ENCODE measurements around the gene VAMP5. TPM values are rescaled to one million over a fixed set of nuclear protein-coding genes. Genes with fewer than 3 reads are reported as not detected.
A peak's percentile ranks its signal among the peaks of the same experiment; 100 is the strongest.

Gene VAMP5
- total RNA-seq, 1 donor from 2014 or later = 25.0 TPM

DNA sequence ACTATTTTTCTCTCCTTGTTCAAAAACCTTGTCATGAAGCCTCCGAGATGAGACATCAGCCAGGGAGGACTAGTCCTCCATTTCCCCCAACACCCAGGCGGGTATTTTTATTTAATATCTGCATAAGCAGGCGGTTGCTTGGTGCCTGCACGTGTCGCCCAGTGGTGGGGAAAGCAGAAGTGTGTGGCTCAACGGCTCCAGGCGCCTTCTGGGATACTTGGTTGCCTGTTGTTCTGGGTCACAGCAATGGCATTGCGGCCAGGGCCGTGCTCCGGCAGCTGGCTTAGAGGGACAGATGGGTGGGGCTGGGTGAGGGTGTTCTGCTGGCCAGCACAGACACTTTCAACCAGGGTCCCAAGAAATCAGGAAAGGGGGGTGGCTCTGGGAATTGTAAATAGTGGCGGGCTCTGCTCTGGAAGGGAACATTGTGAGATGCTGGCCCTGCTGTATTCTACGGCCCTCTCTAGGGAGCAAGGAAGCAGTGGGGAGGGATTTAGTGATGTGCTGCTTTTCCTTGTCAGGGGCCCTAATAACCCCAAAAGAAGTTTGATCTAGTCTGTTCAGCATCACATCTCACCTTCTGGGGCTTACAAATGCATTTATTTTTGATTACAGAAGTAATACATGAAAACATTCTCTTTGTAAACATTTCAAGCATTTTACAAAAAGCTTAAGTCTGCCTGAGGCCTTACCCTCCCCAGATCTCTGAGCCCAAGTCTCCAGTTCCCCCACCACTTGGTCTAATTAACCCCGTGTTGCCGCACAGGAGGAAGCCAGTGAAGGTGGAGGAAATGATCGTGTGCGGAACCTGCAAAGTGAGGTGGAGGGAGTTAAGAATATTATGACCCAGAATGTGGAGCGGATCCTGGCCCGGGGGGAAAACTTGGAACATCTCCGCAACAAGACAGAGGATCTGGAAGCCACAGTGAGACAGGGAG lies 5.7 kb upstream of the VAMP5 start:
- H3K4me3 ChIP-seq (ENCODE audit: low read depth, low read length) = peak overlapping the region; percentile 81
- no peak for DNase-seq (ENCODE audit: low read depth)
- TF ChIP-seq, protein P1, sequence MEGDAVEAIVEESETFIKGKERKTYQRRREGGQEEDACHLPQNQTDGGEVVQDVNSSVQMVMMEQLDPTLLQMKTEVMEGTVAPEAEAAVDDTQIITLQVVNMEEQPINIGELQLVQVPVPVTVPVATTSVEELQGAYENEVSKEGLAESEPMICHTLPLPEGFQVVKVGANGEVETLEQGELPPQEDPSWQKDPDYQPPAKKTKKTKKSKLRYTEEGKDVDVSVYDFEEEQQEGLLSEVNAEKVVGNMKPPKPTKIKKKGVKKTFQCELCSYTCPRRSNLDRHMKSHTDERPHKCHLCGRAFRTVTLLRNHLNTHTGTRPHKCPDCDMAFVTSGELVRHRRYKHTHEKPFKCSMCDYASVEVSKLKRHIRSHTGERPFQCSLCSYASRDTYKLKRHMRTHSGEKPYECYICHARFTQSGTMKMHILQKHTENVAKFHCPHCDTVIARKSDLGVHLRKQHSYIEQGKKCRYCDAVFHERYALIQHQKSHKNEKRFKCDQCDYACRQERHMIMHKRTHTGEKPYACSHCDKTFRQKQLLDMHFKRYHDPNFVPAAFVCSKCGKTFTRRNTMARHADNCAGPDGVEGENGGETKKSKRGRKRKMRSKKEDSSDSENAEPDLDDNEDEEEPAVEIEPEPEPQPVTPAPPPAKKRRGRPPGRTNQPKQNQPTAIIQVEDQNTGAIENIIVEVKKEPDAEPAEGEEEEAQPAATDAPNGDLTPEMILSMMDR (conservative IDR thresholded peaks at IDR 0.05; ENCODE audit: low read depth, low read length) = no peak

DNA sequence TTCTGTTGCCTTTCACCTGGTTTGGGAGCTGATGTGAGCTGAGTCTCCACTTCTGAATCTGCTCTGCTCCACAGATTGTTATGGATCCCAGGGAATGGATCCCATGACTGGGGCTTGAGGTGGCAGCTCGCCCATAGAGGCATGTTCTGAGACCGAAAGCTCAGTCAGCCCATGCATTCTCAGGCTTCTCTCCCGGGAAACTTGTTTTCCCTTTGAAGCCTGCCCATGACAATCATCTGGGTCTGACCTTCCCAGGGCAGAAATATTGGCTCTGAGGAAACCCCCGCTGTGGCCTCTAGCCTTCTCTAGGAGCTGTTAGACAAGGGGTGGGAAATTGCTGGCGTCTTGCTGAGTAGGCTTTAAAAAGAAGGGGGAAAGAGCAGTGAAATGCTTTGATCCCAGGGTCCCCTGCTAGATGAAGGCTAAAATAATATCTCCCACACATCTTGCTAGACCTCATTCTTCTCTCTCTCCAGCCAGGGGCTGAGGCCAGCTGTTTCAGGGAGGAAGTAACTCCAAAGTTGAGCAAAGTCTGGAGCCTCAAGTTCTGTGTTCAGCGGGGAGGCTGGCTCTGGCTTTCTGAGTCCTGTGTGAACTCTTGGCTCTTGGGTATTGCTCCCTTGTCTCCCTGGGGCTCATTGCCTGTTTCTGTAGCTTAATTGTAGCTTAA lies 4.8 kb upstream of the VAMP5 start:
- no peak for DNase-seq (ENCODE audit: low read depth)
- TF ChIP-seq, protein P1 (conservative IDR thresholded peaks at IDR 0.05; ENCODE audit: low read depth, low read length) = no peak
- peak overlapping the region; percentile 81 for H3K4me3 ChIP-seq (ENCODE audit: low read depth, low read length)

DNA sequence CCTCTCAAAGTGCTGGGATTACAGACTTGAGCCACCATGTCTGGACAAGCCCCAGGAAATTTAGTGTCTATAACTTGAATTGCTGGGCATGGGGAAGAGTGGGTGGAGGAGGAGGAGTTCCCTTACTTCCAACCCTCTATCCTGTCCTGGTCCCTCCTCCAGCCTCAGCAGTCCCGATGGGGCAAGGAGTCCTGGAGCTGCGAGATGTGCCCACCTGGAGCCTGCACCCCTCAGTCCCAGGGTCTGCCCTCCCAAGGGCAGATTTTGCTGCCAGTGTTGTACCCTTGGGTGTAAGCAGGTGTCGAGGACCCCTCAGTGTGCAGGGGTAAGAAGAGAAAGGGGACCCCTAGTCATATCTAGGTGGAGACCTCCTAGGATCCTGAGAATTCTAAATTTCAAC lies 4.0 kb upstream of the VAMP5 start:
- TF ChIP-seq, protein P1 (conservative IDR thresholded peaks at IDR 0.05; ENCODE audit: low read depth, low read length) = no peak
- H3K4me3 ChIP-seq (ENCODE audit: low read depth, low read length) = no peak overlapping the region
- DNase-seq (ENCODE audit: low read depth) = no peak

DNA sequence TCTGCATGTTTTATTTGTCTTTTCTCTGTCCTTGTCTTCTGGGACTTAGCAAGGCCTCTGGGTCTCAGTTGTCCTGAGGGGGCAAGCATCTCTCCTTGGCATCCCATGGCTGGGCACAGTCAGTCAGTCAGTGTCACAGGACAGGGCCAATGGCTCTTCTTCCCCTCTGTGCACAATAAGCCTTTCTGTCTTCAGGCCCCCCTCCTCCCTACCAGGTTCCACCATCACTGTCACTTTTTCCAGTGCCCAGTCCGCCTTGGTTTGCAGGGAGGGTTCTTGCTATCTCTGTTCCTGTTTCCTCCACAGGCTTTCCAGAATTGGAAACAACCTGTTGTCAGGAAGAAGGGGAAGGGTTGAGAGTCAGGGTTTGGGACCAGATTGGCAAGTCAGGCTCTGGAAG lies 1.7 kb upstream of the VAMP5 start:
- TF ChIP-seq, protein P1 (conservative IDR thresholded peaks at IDR 0.05; ENCODE audit: low read depth, low read length) = no peak
- DNase-seq (ENCODE audit: low read depth) = no peak
- H3K4me3 ChIP-seq (ENCODE audit: low read depth, low read length) = no peak overlapping the region

DNA sequence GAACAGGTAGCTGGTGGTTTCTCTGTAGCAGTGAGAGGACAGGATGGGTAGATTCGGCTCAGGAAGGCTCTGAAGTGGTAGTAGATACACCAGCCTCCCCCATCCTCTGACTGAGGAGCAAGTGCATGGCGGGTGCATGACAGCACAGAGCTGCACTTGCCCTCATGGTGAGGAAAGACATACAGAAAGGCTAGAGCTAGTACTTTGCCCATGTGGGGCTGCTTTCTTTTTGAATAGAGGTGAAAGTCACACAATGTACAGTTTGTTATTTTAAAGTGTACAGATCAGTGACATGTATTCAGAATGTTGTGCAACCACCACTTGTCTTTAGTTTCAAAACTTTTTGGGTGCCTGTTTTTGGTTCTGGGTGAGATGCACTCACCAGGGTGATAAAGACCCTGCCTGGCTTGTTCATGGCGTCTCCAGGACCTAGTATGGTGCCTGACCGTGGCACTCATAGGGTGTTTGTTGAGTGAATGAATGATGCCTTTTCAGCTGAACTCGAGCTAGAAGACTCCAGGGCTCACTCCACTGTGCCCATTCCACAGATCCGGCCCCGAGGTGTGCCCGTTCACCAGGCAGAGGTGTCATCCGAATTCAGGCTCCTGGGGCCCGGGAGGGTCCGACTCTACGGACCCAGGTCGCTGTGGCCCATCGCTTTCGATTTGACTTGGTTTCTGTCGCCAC lies 421 bp upstream of the VAMP5 start:
- no peak for DNase-seq (ENCODE audit: low read depth)
- H3K4me3 ChIP-seq (ENCODE audit: low read depth, low read length) = peak overlapping the region; percentile 54
- TF ChIP-seq, protein P1 (conservative IDR thresholded peaks at IDR 0.05; ENCODE audit: low read depth, low read length) = no peak

DNA sequence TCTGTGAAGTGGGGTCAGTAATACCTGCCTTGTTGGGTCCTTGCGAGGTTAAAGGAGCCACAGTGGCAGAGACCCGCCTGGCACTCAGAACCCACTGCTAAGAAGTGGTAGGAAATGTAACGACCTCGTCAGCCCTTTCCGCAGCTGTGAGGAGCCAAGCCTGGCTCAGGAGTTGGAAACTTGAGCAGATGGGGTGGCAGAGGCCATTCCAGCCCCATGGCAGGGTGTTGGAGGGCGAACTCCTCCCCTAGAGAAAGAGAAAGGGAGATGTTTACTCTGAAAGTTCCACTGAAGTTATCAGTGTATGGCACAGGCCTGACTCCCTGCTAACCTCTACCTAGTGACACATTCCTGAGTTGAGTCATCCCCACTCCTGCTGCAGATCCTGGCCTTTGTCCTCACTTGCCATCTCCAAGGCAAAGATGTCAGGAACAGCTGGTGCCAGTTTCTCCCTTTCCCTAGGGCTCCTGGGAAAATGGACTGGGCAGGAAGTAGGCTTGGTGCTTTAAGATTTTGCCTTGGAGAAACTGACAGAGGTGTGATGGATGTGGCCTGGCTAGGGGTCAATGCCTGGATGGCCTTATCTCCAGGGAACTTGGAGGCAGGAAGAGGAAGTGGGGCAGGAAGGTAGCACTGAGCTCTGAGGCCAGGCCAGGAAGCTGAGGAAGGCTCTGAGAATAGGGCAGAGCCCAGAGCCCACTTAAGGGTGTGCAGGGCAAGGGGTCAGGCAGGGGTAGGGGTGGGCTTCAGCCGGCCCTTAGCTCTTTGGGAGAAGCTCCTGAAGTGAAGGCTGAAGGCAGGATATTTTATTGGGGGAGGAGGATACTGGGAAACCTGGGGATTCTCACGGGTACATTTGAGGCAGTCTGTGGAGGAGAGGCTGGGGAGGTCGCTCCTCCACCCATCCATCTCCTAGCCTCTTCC lies 888 bp downstream of the VAMP5 start:
- DNase-seq (ENCODE audit: low read depth) = no peak
- TF ChIP-seq, protein P1 (conservative IDR thresholded peaks at IDR 0.05; ENCODE audit: low read depth, low read length) = no peak
- peak overlapping the region; percentile 54 for H3K4me3 ChIP-seq (ENCODE audit: low read depth, low read length)
